ENCODE measurements around the gene RNF8. TPM values are rescaled to one million over a fixed set of nuclear protein-coding genes. Genes with fewer than 3 reads are reported as not detected.

Gene RNF8
- total and polyA plus RNA-seq, 2 of the 4 experiments (the other 2 are of a cell fraction), result 16.5 to 17.9 TPM

DNA sequence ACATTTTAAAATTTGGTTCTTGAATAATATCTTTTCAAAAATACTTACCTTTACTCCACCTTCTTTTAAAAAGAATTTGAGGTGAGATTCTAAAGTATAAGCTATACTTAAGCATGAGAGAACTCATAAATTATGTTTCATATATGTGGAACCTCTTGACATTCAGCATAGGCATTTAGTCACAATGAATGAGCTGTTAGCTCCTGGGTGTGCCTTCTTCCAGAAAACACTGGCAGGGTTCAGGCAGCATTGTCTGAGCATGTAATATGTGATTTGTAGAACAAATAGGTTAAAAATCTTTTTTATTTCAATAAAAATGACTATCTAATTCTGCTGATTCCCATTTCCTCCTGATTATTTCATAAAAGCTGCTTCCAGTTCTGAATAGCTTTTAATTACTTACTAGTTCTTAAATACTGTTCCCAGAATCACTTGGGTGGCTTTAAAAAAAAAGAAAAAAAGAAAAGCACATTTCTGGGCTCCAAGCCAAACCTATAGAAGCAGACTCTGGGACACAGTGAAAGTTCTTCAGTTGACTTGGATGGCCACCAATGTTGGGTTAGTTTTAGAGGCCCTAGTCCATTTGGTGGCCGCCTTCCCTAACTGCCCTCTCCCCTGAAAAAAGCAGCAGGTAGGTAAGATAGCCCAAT, 20.2 kb downstream of the RNF8 start:
- H3K4ac ChIP-seq (ENCODE audit: low read depth, low read length), result no peak overlapping the region
- H4K91ac ChIP-seq (ENCODE audit: insufficient read depth, low read depth, low read length), result no peak overlapping the region
- H2BK20ac ChIP-seq (ENCODE audit: low read depth, low read length), result no peak overlapping the region
- intact Hi-C loops (cut with micrococcal nuclease) (no loop called here), dilution Hi-C loops (cut with HindIII; ENCODE audit: low sequenced_read_pairs, unreplicated experiment) (no loop called here), in situ Hi-C loops (cut with MboI; ENCODE audit: low sequenced_read_pairs) (no loop called here)
- peaks cover 34 to 42% of the 10 kb centered on the region in 2 experiments for H3K79me1 ChIP-seq (ENCODE audit: low read depth in 1 of 2, low read length in 2 of 2)
- H3K4me3 ChIP-seq (ENCODE audit: insufficient read depth, low read depth, low read length), result no peak overlapping the region
- H2AFZ ChIP-seq (replicated peaks; ENCODE audit: low read length, poor library complexity), result no peak overlapping the region
- H3K14ac ChIP-seq (replicated peaks; ENCODE audit: low read depth, low read length), result no peak overlapping the region
- no peak overlapping the region for H3K27ac ChIP-seq (ENCODE audit: insufficient read depth, low read length)
- no peak overlapping the region for H3K18ac ChIP-seq (ENCODE audit: low read depth, low read length)
- H2BK15ac ChIP-seq (ENCODE audit: low read depth, low read length), result no peak overlapping the region
- BruUV-seq (replicated peaks), result no TSS peak
- no peak for ATAC-seq (ENCODE audit: low read depth)
- CTCF ChIA-PET, result interaction anchor here (1.5 kb wide), 1 partner anchor 11 kb away, joined by 4 read pairs; no protein-coding TSS in a partner anchor
- DNase-seq, result no peak
- H3K56ac ChIP-seq (ENCODE audit: extremely low read depth, insufficient read depth, low read length), result no peak overlapping the region
- H4K8ac ChIP-seq (ENCODE audit: low read depth in 2 of 2, low read length in 2 of 2), result no peak overlapping the region
- H4K20me1 ChIP-seq (ENCODE audit: insufficient read depth, low read length), result peaks cover 16% of the 10 kb centered on the region; the same call in 1 of the 2 replicates
- no peaks in the 10 kb centered on the region for H3K9me3 ChIP-seq (ENCODE audit: control insufficient read depth, insufficient read depth, low read length)
- no peak overlapping the region for H3K4me2 ChIP-seq (ENCODE audit: low read depth, low read length)
- no peak overlapping the region for H2BK5ac ChIP-seq (ENCODE audit: low read depth, low read length, poor library complexity, severe bottlenecking)
- H3K9ac ChIP-seq (ENCODE audit: low read depth, low read length), result no peak overlapping the region
- no peaks in the 10 kb centered on the region for H3K27me3 ChIP-seq (ENCODE audit: control insufficient read depth, insufficient read depth, low read length)
- POLR2A ChIA-PET (ENCODE audit: unreplicated experiment), result no interaction called here
- peaks cover 28% of the 10 kb centered on the region for H3K36me3 ChIP-seq (ENCODE audit: control insufficient read depth, insufficient read depth, low read length)
- no peak overlapping the region for H2AK5ac ChIP-seq (ENCODE audit: low read depth, low read length)
- no peak overlapping the region for H4K5ac ChIP-seq (ENCODE audit: low read depth, low read length)
- H3K9me1 ChIP-seq (ENCODE audit: insufficient read depth, low read length), result peaks cover 14% of the 10 kb centered on the region
- H2BK120ac ChIP-seq (ENCODE audit: low read depth, low read length), result no peak overlapping the region
- no peak overlapping the region for H3K23ac ChIP-seq (ENCODE audit: low read depth, low read length)
- TF ChIP-seq, protein P1, sequence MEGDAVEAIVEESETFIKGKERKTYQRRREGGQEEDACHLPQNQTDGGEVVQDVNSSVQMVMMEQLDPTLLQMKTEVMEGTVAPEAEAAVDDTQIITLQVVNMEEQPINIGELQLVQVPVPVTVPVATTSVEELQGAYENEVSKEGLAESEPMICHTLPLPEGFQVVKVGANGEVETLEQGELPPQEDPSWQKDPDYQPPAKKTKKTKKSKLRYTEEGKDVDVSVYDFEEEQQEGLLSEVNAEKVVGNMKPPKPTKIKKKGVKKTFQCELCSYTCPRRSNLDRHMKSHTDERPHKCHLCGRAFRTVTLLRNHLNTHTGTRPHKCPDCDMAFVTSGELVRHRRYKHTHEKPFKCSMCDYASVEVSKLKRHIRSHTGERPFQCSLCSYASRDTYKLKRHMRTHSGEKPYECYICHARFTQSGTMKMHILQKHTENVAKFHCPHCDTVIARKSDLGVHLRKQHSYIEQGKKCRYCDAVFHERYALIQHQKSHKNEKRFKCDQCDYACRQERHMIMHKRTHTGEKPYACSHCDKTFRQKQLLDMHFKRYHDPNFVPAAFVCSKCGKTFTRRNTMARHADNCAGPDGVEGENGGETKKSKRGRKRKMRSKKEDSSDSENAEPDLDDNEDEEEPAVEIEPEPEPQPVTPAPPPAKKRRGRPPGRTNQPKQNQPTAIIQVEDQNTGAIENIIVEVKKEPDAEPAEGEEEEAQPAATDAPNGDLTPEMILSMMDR (conservative IDR thresholded peaks at IDR 0.05; ENCODE audit: low read depth, low read length), result no peak
- TF ChIP-seq NFE2L2 (IDR thresholded peaks at IDR 0.05; ENCODE audit: low read depth, low read length), result no peak
- TF ChIP-seq, protein P2, sequence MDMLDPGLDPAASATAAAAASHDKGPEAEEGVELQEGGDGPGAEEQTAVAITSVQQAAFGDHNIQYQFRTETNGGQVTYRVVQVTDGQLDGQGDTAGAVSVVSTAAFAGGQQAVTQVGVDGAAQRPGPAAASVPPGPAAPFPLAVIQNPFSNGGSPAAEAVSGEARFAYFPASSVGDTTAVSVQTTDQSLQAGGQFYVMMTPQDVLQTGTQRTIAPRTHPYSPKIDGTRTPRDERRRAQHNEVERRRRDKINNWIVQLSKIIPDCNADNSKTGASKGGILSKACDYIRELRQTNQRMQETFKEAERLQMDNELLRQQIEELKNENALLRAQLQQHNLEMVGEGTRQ (IDR thresholded peaks at IDR 0.05; ENCODE audit: low read depth, low read length), result no peak
- no peak for TF ChIP-seq MAFK (IDR thresholded peaks at IDR 0.05; ENCODE audit: low read depth, low read length)
- TF ChIP-seq BHLHE40 (IDR thresholded peaks at IDR 0.05; ENCODE audit: low read depth, low read length), result no peak
- TF ChIP-seq ELK1 (IDR thresholded peaks at IDR 0.05; ENCODE audit: borderline replicate concordance, low read depth, low read length), result no peak
- no peak for TF ChIP-seq RAD21 (IDR thresholded peaks at IDR 0.05; ENCODE audit: low read length)
- TF ChIP-seq CHD1 (IDR thresholded peaks at IDR 0.05; ENCODE audit: low read depth, low read length), result no peak
- TF ChIP-seq SMC3 (IDR thresholded peaks at IDR 0.05; ENCODE audit: low read depth, low read length), result no peak
- TF ChIP-seq MXI1 (IDR thresholded peaks at IDR 0.05; ENCODE audit: borderline replicate concordance, low read depth, low read length), result no peak
- TF ChIP-seq FOS (IDR thresholded peaks at IDR 0.05; ENCODE audit: low read depth, low read length), result no peak
- TF ChIP-seq RCOR1 (IDR thresholded peaks at IDR 0.05; ENCODE audit: insufficient replicate concordance, low read length), result no peak
- no peak for TF ChIP-seq MAZ (IDR thresholded peaks at IDR 0.05; ENCODE audit: borderline replicate concordance, low read depth, low read length)
- no peak for TF ChIP-seq CEBPB (IDR thresholded peaks at IDR 0.05; ENCODE audit: low read depth, low read length)
- no peak for TF ChIP-seq POLR2A (IDR thresholded peaks at IDR 0.05; ENCODE audit: low read depth, low read length)
- no peak for TF ChIP-seq RFX5 (IDR thresholded peaks at IDR 0.05; ENCODE audit: low read depth, low read length)
- peaks cover 14% of the 10 kb centered on the region for H3K4me1 ChIP-seq (ENCODE audit: control insufficient read depth, insufficient read depth, low read length)
- H2AK9ac ChIP-seq (replicated peaks; ENCODE audit: low read depth, low read length, poor library complexity), result no peak overlapping the region
- no CpG with 5 or more reads among the region's 1 CpG for WGBS, 2 experiments (ENCODE audit: extremely low coverage in 2 of 2, insufficient read length in 1 of 2)

Measured in IMR-90 (cell line).